Heart left ventricle (tissue), 16 donors: Measurements from ENCODE around the gene B9D2. TPM values are rescaled to one million over a fixed set of nuclear protein-coding genes. Genes with fewer than 3 reads are reported as not detected.

ENCODE experiments used
- ATAC-seq, 4 donors: fragments of 200-7000 bp; cut with Tn5 transposase; one replicate each; pipeline ENCODE4 v1.9.1; 2020 to 2022; ENCODE audit warnings: moderate library complexity in 4 of 4, mild to moderate bottlenecking in 3 of 4, moderate number of reproducible peaks in 1 of 4
- DNase-seq, 5 donors: peaks; one replicate each; pipeline ENCODE4 v3.0.0-alpha.2; 2020
- H3K27ac ChIP-seq, 12 donors: fragments of 200-600 bp; sonication (generic) in 4 of 12; one replicate each; pipeline versions ENCODE4 v1.5.0 to v1.8.0; 2016 to 2022; ENCODE audit warnings: mild to moderate bottlenecking in 2 of 12
- H3K27me3 ChIP-seq, 9 donors: fragments of 200-600 bp; sonication (generic) in 2 of 9; one replicate each; pipeline versions ENCODE4 v1.5.1 to v1.8.0; 2016 to 2022; ENCODE audit warnings: mild to moderate bottlenecking in 3 of 9
- H3K36me3 ChIP-seq, 9 donors: fragments of 200-600 bp; sonication (generic) in 2 of 9; one replicate each; pipeline versions ENCODE4 v1.5.0 to v1.8.0; 2018 to 2022; ENCODE audit warnings: mild to moderate bottlenecking in 2 of 9
- H3K4me1 ChIP-seq, 12 donors: fragments of 200-600 bp; sonication (generic) in 4 of 12; one replicate each; pipeline versions ENCODE4 v1.5.0 to v1.8.0; 2016 to 2022; ENCODE audit warnings: mild to moderate bottlenecking in 3 of 12
- H3K4me3 ChIP-seq, 12 donors: fragments of 200-600 bp; sonication (generic) in 4 of 12; one replicate each; pipeline versions ENCODE4 v1.5.0 to v1.8.0; 2017 to 2022; ENCODE audit warnings: mild to moderate bottlenecking in 9 of 12, moderate library complexity in 4 of 12
- H3K9me3 ChIP-seq, 12 donors: fragments of 200-600 bp; sonication (generic) in 4 of 12; one replicate each; pipeline versions ENCODE4 v1.5.0 to v1.8.0; 2016 to 2022; ENCODE audit warnings: mild to moderate bottlenecking in 1 of 12
- POLR2A ChIP-seq, 2 donors: fragments of 450-650 bp; IDR thresholded peaks; one replicate each; pipeline ENCODE4 v1.6.1; 2017; ENCODE audit warnings: antibody characterized with exemption in 2 of 2, mild to moderate bottlenecking in 2 of 2, moderate library complexity in 2 of 2
- WGBS, 4 donors: extraction: QIAGEN DNeasy Blood & Tissue Kit in 2 of 4; methylation state at CpG; one replicate each; pipeline versions ENCODE4 v1.1.5 to v1.1.7; 2013 to 2018; 5-methylcytosine and 5-hydroxymethylcytosine counted together
- intact Hi-C, 10 donors: fragments of 100-400 bp; cut with DNase I; formaldehyde crosslinking; loops; one replicate each; pipeline versions ENCODE4 v1.11.1 to v1.14.2; 2022
- polyA plus RNA-seq, 2 donors: library from polyadenylated mRNA; stranded (reverse); fragments of 200-250 nt; gene quantifications; one replicate each; pipeline ENCODE4 v1.2.3, GENCODE V29; 2013
- total RNA-seq, 9 donors: library from RNA; depleted of rRNA in 2 of 9; stranded (reverse); fragments of >200 nt in 2 of 9; fragmentation: NEBNext Ultra II Directional in 3 of 9; extraction: Animal tissue kit (Norgen Biotek cat#: 25700) in 3 of 9; gene quantifications; one replicate each; pipeline versions ENCODE4 v1.1.0 to v1.2.4, GENCODE V29; 2016 to 2023
- TF ChIP-seq, protein P1 (sequence below), 12 donors: fragments of 200-600 bp; sonication (generic) in 4 of 12; IDR thresholded peaks; one replicate each; pipeline versions ENCODE4 v1.5.0 to v1.8.0; 2018 to 2022; ENCODE audit warnings: antibody characterized with exemption in 12 of 12, mild to moderate bottlenecking in 5 of 12
- donor health status: ischemic (EF 13 %, LVEDD 7.1; RV severe dilation, severe dysfunction).
- donor health status: healthy with polysubstance abuse.
- donor health status: DM: no; HTN: yes; CAD: no.
- donor health status: DM: no; HTN: no; CAD: no.
- donor health status: ischemic (EF 25% LVEDD 6.9; RV normal size, moderate dysfunction).
- donor health status: ischemic (EF 25% LVEDD 5.7; RV mildly dilated, moderate dysfunction).
- donor health status: healthy.
- donor health status: DM: yes; HTN: yes; CAD: no.
- donor health status: ischemic (EF 35%, LVEDD 5.7; RV mildly dilated, moderate dysfunction).
- donor health status: nonischemic (EF 11% LVEDD 7.7; RV severe dilation, severe dysfunction).
- donor health status: DM: yes; HTN: yes; CAD: no.
- donor health status: PGD.
- donor health status: ischemic (EF 29% LVEDD 5.4; RV normal size, mild dysfunction).
- donor health status: nonischemic (EF 23%, LVEDD 6.1; RV moderate dilation, normal function).

B9D2 gene
- total and polyA plus RNA-seq, 11 donors = 1.9 to 14.6 (median 3.3) TPM

- no peaks in the 10 kb centered on the region for H3K36me3 ChIP-seq
- intact Hi-C loops = loop anchor here in 6 of 10 donors (2.0 to 5.0 kb wide), 7 partner anchors 27 to 147 kb away; partner anchors contain the start of genes CCDC97 (in 3 of the 6) and HNRNPUL1 (in 1 of the 6)
- 1% methylated on average over 40 to 78 of the region's 78 CpGs for WGBS, 4 donors
- H3K4me1 ChIP-seq = peaks cover 0 to 73% (median 25%) of the 10 kb centered on the region in 12 donors
- peak within 1 kb of the TSS; percentile 52 to 98 (median 74) for H3K4me3 ChIP-seq
- DNase-seq (peak; percentile 90 to 97 (median 91)), ATAC-seq (peak; percentile 64 to 78 (median 72))
- no peaks in the 10 kb centered on the region for H3K9me3 ChIP-seq
- H3K27me3 ChIP-seq = no peaks in the 10 kb centered on the region
- TF ChIP-seq POLR2A (IDR thresholded peaks at IDR 0.05) = peak in 1 of 2 donors; percentile 65
- TF ChIP-seq, protein P1, sequence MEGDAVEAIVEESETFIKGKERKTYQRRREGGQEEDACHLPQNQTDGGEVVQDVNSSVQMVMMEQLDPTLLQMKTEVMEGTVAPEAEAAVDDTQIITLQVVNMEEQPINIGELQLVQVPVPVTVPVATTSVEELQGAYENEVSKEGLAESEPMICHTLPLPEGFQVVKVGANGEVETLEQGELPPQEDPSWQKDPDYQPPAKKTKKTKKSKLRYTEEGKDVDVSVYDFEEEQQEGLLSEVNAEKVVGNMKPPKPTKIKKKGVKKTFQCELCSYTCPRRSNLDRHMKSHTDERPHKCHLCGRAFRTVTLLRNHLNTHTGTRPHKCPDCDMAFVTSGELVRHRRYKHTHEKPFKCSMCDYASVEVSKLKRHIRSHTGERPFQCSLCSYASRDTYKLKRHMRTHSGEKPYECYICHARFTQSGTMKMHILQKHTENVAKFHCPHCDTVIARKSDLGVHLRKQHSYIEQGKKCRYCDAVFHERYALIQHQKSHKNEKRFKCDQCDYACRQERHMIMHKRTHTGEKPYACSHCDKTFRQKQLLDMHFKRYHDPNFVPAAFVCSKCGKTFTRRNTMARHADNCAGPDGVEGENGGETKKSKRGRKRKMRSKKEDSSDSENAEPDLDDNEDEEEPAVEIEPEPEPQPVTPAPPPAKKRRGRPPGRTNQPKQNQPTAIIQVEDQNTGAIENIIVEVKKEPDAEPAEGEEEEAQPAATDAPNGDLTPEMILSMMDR (IDR thresholded peaks at IDR 0.05) = peak; percentile 78 to 98 (median 90)
- peak within 1 kb of the TSS; percentile 67 to 96 (median 90) for H3K27ac ChIP-seq
Measured at GRCh38 chr19:41353466-41354342, 10.2 kb downstream of the B9D2 start, which contains the start of gene TGFB1. TSS of gene TGFB1 (minus strand) at chr19:41353922. CDS start at chr19:41353044, 878 bp downstream.

DNA sequence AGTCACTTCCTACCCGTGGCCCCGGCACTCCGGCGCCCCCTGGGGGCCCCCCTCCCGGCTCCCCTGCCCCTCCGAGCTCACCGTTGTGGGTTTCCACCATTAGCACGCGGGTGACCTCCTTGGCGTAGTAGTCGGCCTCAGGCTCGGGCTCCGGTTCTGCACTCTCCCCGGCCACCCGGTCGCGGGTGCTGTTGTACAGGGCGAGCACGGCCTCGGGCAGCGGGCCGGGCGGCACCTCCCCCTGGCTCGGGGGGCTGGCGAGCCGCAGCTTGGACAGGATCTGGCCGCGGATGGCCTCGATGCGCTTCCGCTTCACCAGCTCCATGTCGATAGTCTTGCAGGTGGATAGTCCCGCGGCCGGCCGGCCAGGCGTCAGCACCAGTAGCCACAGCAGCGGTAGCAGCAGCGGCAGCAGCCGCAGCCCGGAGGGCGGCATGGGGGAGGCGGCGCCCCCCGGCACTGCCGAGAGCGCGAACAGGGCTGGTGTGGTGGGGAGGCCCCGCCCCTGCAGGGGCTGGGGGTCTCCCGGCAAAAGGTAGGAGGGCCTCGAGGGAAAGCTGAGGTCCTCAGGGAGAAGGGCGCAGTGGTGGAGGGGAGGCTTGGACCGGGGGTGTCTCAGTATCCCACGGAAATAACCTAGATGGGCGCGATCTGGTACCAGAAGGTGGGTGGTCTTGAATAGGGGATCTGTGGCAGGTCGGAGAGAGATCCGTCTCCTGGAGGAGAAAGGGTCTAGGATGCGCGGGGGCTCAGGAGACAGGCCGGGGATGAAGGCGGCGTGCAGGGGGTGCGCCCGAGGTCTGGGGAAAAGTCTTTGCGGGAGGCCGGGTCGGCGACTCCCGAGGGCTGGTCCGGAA is 11.1 kb downstream of the B9D2 start:
- H3K9me3 ChIP-seq = no peaks in the 10 kb centered on the region
- peak in 3 of 4 donors; percentile 18 to 38 (median 19) for ATAC-seq
- peak overlapping the region; percentile 52 to 98 (median 74) for H3K4me3 ChIP-seq
- DNase-seq = peak; percentile 66 to 87 (median 75)
- no peaks in the 10 kb centered on the region for H3K27me3 ChIP-seq
- H3K27ac ChIP-seq = peak overlapping the region; percentile 67 to 96 (median 90)
- H3K36me3 ChIP-seq = peaks cover 0 to 7% (median under 1%) of the 10 kb centered on the region in 9 donors
- peaks cover 0 to 65% (median 25%) of the 10 kb centered on the region in 12 donors for H3K4me1 ChIP-seq
- intact Hi-C loops = loop anchor here in 6 of 10 donors (2.0 to 5.0 kb wide), 6 partner anchors 26 to 146 kb away; partner anchors contain the start of genes CCDC97 (in 3 of the 6) and HNRNPUL1 (in 1 of the 6)
- no peak for TF ChIP-seq POLR2A (IDR thresholded peaks at IDR 0.05)
- TF ChIP-seq, protein P1 (IDR thresholded peaks at IDR 0.05) = peak; percentile 18 to 69 (median 50)
- 1 to 2% (median 1%) methylated on average over 51 to 71 of the region's 71 CpGs for WGBS, 4 donors

DNA sequence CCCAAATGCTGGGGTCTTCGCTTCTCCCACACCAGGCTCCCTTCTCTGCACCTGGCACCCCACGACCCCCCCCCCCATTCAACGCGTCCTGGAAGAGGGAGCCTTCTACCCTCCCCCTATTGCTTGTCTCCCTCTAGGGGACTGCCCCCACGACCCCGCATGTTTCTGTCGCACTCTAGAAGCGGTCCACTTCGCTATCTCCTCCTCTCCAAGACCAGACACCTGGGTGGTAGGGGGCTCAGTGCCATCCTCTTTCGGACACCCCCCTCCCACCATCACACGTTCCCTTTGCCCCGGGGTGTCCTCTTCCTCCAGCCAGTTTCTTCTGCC is 11.7 kb downstream of the B9D2 start:
- peak overlapping the region; percentile 52 to 98 (median 74) for H3K4me3 ChIP-seq
- no peak for DNase-seq
- peaks cover 0 to 59% (median 25%) of the 10 kb centered on the region in 12 donors for H3K4me1 ChIP-seq
- 0 to 1% (median 0%) methylated on average over 12 of the region's 12 CpGs for WGBS, 4 donors
- no peak for ATAC-seq
- intact Hi-C loops = loop anchor here in 6 of 10 donors (2.0 to 5.0 kb wide), 6 partner anchors 25 to 145 kb away; partner anchors contain the start of genes CCDC97 (in 3 of the 6) and HNRNPUL1 (in 1 of the 6)
- H3K27me3 ChIP-seq = no peaks in the 10 kb centered on the region
- H3K36me3 ChIP-seq = peaks cover 0 to 13% (median 6%) of the 10 kb centered on the region in 9 donors
- no peaks in the 10 kb centered on the region for H3K9me3 ChIP-seq
- peak overlapping the region; percentile 67 to 96 (median 90) for H3K27ac ChIP-seq
- TF ChIP-seq, protein P1 (IDR thresholded peaks at IDR 0.05) = no peak
- TF ChIP-seq POLR2A (IDR thresholded peaks at IDR 0.05) = no peak
